K562 (cell line): ENCODE measurements around the gene ANKRD45. TPM values are rescaled to one million over a fixed set of nuclear protein-coding genes. Genes with fewer than 3 reads are reported as not detected.

Source experiments
- ATAC-seq: fragments of 200-7000 bp; cut with Tn5 transposase; 3 replicates; pipeline ENCODE4 v1.9.1; 2020; ENCODE audit warnings: moderate library complexity
- BruUV-seq: library from RNA; stranded (reverse); fragments of 400-500 nt; replicated peaks from 2 replicates; lab custom pipeline; 2021; lab: Mats Ljungman, UMichigan
- CTCF ChIA-PET: fragments of 300-600 bp; formaldehyde crosslinking; extraction: SDS; loops from one replicate; lab custom pipeline; 2021; ENCODE audit warnings: low intra/inter-chr PET ratio; lab: Yijun Ruan, JAX
- POLR2A ChIA-PET: fragments of 300-600, 350-650 bp; sonication (Branson Sonifier 250); formaldehyde crosslinking; extraction: SDS; loops from one replicate; lab custom pipeline; 2021; ENCODE audit warnings: antibody characterized with exemption, inconsistent platforms; lab: Yijun Ruan, JAX
- DNase-seq, 4 experiments: peaks; one replicate each; pipeline versions ENCODE4 v3.0.0 to v3.0.0-alpha.2; 2011 to 2018; ENCODE audit warnings: low spot score in 3 of 4, mixed read lengths in 3 of 4; ENCODE audit errors: extremely low read depth in 1 of 4
- FAIRE-seq: peaks from 2 replicates; lab custom pipeline; 2011; peaks lifted over from hg19 to GRCh38; lab: Jason Lieb, UNC
- H2AFZ ChIP-seq: 2 replicates; pipeline ENCODE4 v1.6.0; 2011; ENCODE audit warnings: low read depth, low read length, control low read depth, inconsistent platforms
- H3K27ac ChIP-seq: fragments of 200-600 bp; 3 replicates; pipeline ENCODE4 v1.8.0; 2011; ENCODE audit warnings: low read depth, mild to moderate bottlenecking, control low read depth, inconsistent platforms, low read length, moderate library complexity, mixed read lengths; ENCODE audit errors: extremely low read depth
- H3K27me3 ChIP-seq, 2 experiments: fragments of 300-600 bp in 1 of 2; 2 replicates in 1 of 2; 3 replicates in 1 of 2; pipeline versions ENCODE4 v1.6.0 to v1.8.0; 2011; ENCODE audit warnings: inconsistent platforms in 2 of 2, low read length in 2 of 2, mild to moderate bottlenecking in 1 of 2, mixed read lengths in 1 of 2, moderate library complexity in 1 of 2; ENCODE audit not compliant: control insufficient read depth in 2 of 2, insufficient read depth in 2 of 2
- H3K36me3 ChIP-seq: fragments of 300-600 bp; 3 replicates; pipeline ENCODE4 v1.8.0; 2011; ENCODE audit warnings: mild to moderate bottlenecking, low read length, inconsistent platforms; ENCODE audit not compliant: control insufficient read depth, insufficient read depth
- H3K4me1 ChIP-seq, 2 experiments: fragments of 200-600 bp in 1 of 2; replicated peaks in 1 of 2; 2 replicates in 1 of 2; 3 replicates in 1 of 2; pipeline versions ENCODE4 v1.5.1 to v1.8.0; 2011; ENCODE audit warnings: inconsistent platforms in 2 of 2, low read length in 2 of 2, mild to moderate bottlenecking in 1 of 2, mixed read lengths in 1 of 2, moderate library complexity in 1 of 2; ENCODE audit not compliant: control insufficient read depth in 2 of 2, insufficient read depth in 2 of 2
- H3K4me2 ChIP-seq: 2 replicates; pipeline ENCODE4 v1.6.1; 2011; ENCODE audit warnings: low read length, control low read depth, inconsistent platforms, mixed read lengths; ENCODE audit not compliant: insufficient read depth
- H3K4me3 ChIP-seq: fragments of 200-600 bp; sonication (generic), shearing (Covaris generic); 2 replicates; pipeline ENCODE4 v1.5.1; 2016; ENCODE audit warnings: control low read depth, inconsistent platforms
- H3K79me2 ChIP-seq: fragments of 200-600 bp; 3 replicates; pipeline ENCODE4 v1.8.0; 2011; ENCODE audit warnings: low read length, inconsistent platforms; ENCODE audit not compliant: control insufficient read depth, insufficient read depth
- H3K9ac ChIP-seq, 2 experiments: 2 replicates each; pipeline versions ENCODE4 v1.6.0 to v1.6.1; 2011; ENCODE audit warnings: low read depth in 2 of 2, low read length in 2 of 2, control low read depth in 1 of 2, inconsistent platforms in 1 of 2, mild to moderate bottlenecking in 1 of 2, mixed read lengths in 1 of 2; ENCODE audit not compliant: insufficient read depth in 1 of 2
- H3K9me1 ChIP-seq: one replicate; pipeline ENCODE4 v1.6.0; 2011; ENCODE audit warnings: inconsistent platforms, mild to moderate bottlenecking, low read length, moderate library complexity; ENCODE audit not compliant: control insufficient read depth, insufficient read depth
- H3K9me3 ChIP-seq: replicated peaks from 2 replicates; pipeline ENCODE4 v1.5.1; 2011; ENCODE audit warnings: low read depth, low read length, inconsistent platforms; ENCODE audit not compliant: control insufficient read depth, insufficient read depth
- H4K20me1 ChIP-seq: replicated peaks from 2 replicates; pipeline ENCODE4 v1.6.1; 2011; ENCODE audit warnings: low read length, inconsistent platforms, mixed read lengths; ENCODE audit not compliant: control insufficient read depth, insufficient read depth
- CTCF ChIP-seq, 3 experiments: IDR thresholded peaks in 2 of 3; conservative IDR thresholded peaks in 1 of 3; 2 replicates each; pipeline ENCODE4 v1.5.1; 2011 to 2012; ENCODE audit warnings: low read length in 3 of 3, mild to moderate bottlenecking in 3 of 3, control low read depth in 2 of 3, improper control_type of control experiment in 1 of 3, inconsistent platforms in 1 of 3, low read depth in 1 of 3, mixed read lengths in 1 of 3, moderate library complexity in 1 of 3; ENCODE audit not compliant: insufficient read depth in 2 of 3
- EP300 ChIP-seq: IDR thresholded peaks from 2 replicates; pipeline ENCODE4 v1.6.1; 2012; ENCODE audit warnings: low read length, improper control_type of control experiment
- HDAC2 ChIP-seq: fragments of 450-650 bp; IDR thresholded peaks from 2 replicates; pipeline ENCODE4 v1.6.1; 2016; ENCODE audit warnings: mild to moderate bottlenecking
- LARP7 ChIP-seq: fragments of 450-650 bp; IDR thresholded peaks from 2 replicates; pipeline ENCODE4 v1.6.1; 2016
- RAD21 ChIP-seq, 2 experiments: fragments of 250-450 bp in 1 of 2; fragments of 450-650 bp in 1 of 2; sonication (Bioruptor Pico) in 1 of 2; formaldehyde crosslinking in 1 of 2; IDR thresholded peaks in 1 of 2; conservative IDR thresholded peaks in 1 of 2; 2 replicates each; pipeline versions ENCODE4 v1.4.0 to v1.8.0; 2020 to 2022; ENCODE audit warnings: mild to moderate bottlenecking in 2 of 2, moderate library complexity in 1 of 2
- REST ChIP-seq, 2 experiments: fragments of 450-650 bp; formaldehyde crosslinking in 1 of 2; IDR thresholded peaks; 2 replicates each; pipeline versions ENCODE4 v1.4.0 to v1.6.1; 2014 to 2020; ENCODE audit warnings: mild to moderate bottlenecking in 2 of 2, borderline replicate concordance in 1 of 2, low read depth in 1 of 2
- ZNF274 ChIP-seq: IDR thresholded peaks from 2 replicates; pipeline ENCODE4 v1.6.1; 2011; ENCODE audit warnings: low read depth, mild to moderate bottlenecking, low read length, moderate library complexity, borderline replicate concordance
- WGBS: fragments of 100-300 bp; shearing (Covaris generic); methylation state at CpG from one replicate; pipeline ENCODE4 v1.1.6; 2016; ENCODE audit warnings: low coverage, mixed read lengths; ENCODE audit not compliant: insufficient coverage; ENCODE audit errors: missing lambda C conversion rate; 5-methylcytosine and 5-hydroxymethylcytosine counted together
- in situ Hi-C: fragments of 300-500 bp; cut with MboI; formaldehyde crosslinking; loops from 4 replicates; pipeline ENCODE4 v1.15.0; 2018; ENCODE audit warnings: inconsistent platforms, mixed read lengths
- intact Hi-C: fragments of 100-400 bp; cut with micrococcal nuclease; formaldehyde crosslinking; loops from 2 replicates; pipeline ENCODE4 v1.14.2; 2022
- polyA plus RNA-seq, 8 experiments: library from polyadenylated mRNA; depleted of rRNA in 4 of 8; stranded (reverse) in 5 of 8; unstranded in 3 of 8; fragments of >200 nt; fragmentation: Nextera tagmentation in 2 of 8; fragmentation: Illumina TruSeq in 1 of 8; extraction: Ambion mirVana in 2 of 8; extraction: Trizol in 1 of 8; gene quantifications; 2 replicates each; pipeline versions ENCODE4 v1.2.1 to v1.2.3, GENCODE V29; 2011 to 2014; ENCODE audit warnings: inconsistent platforms in 1 of 8, missing spikeins in 1 of 8
- total RNA-seq, 7 experiments: library from RNA; depleted of rRNA in 6 of 7; stranded (reverse); fragments of >200 nt in 6 of 7; fragmentation: Illumina TruSeq in 2 of 7; extraction: Trizol in 2 of 7; gene quantifications; 2 replicates each; pipeline versions ENCODE4 v1.2.1 to v1.2.3, GENCODE V29; 2011 to 2021; ENCODE audit warnings: low replicate concordance in 1 of 7

ANKRD45 gene
- total and polyA plus RNA-seq, 9 of the 15 experiments (the other 6 are each of a cell fraction or from before 2014, with no cell fraction given) = 0.10 to 0.30 (median 0.11) TPM; not detected in 2

GRCh38 chr1:173628888-173629287, 40.8 kb downstream of the ANKRD45 start:
- CTCF ChIA-PET = no interaction called here
- no peak for FAIRE-seq
- intact Hi-C loops = loop anchor here (2.0 kb wide), 1 partner anchor 198 kb away; no protein-coding TSS in a partner anchor

More at GRCh38 chr1:173628888-173629287, 40.8 kb downstream of the ANKRD45 start:
- Histone ChIP-seq H3K36me3 (no peaks in the 10 kb centered on the region), H3K4me1 (no peaks in the 10 kb centered on the region), H3K79me2 (no peaks in the 10 kb centered on the region), H3K9me1 (no peaks in the 10 kb centered on the region), H3K9me3 (no peaks in the 10 kb centered on the region), H3K4me3 (no peak overlapping the region), H3K9ac (no peak overlapping the region), H3K4me2 (no peak overlapping the region), H3K27me3 (no peaks in the 10 kb centered on the region), H4K20me1 (no peaks in the 10 kb centered on the region), H2AFZ (no peak overlapping the region), H3K27ac (no peak overlapping the region)
- TF ChIP-seq EP300 = no peak
- no peak for TF ChIP-seq ZNF274
- TF ChIP-seq LARP7 = no peak
- TF ChIP-seq CTCF (IDR thresholded peaks at IDR 0.05 in 2 of 3, conservative IDR thresholded peaks at IDR 0.05 in 1 of 3; ENCODE audit: insufficient read depth in 2 of 3, low read depth in 1 of 3, low read length in 3 of 3) = peak in 1 of 3 experiments; percentile 44; a peak in 2 of 6 replicates
- peak; percentile 45; the same call in 1 of the 2 replicates for TF ChIP-seq REST (IDR thresholded peaks at IDR 0.05; ENCODE audit: borderline replicate concordance)
- TF ChIP-seq REST (CRISPR knock-in tag; IDR thresholded peaks at IDR 0.05; ENCODE audit: low read depth) = no peak
- TF ChIP-seq RAD21 (CRISPR knock-in tag; conservative IDR thresholded peaks at IDR 0.05 in 1 of 2, IDR thresholded peaks at IDR 0.05 in 1 of 2) = peak in 1 of 2 experiments; percentile 70; a peak in 3 of 4 replicates
- no peak for TF ChIP-seq HDAC2
- ATAC-seq (peak; percentile 47; the same call in 1 of the 3 replicates), DNase-seq (no peak)
- BruUV-seq = no TSS peak
- 31% methylated on average over 3 of the region's 3 CpGs for WGBS
- in situ Hi-C loops = no loop called here
- POLR2A ChIA-PET = interaction anchor here (0.8 kb wide), 1 partner anchor 239 kb away, joined by 3 read pairs; the partner anchor contains the start of gene ZBTB37
